IMR-90 (cell line): Measurements from ENCODE around the gene MCTP1. TPM values are rescaled to one million over a fixed set of nuclear protein-coding genes. Genes with fewer than 3 reads are reported as not detected.

Experiments used
- ATAC-seq: fragments of 200-7000 bp; cut with Tn5 transposase; 2 replicates; pipeline ENCODE4 v1.9.1; 2020; ENCODE audit warnings: low read depth, mild to moderate bottlenecking, moderate library complexity
- BruUV-seq: library from RNA; stranded (reverse); fragments of 400-500 nt; replicated peaks from 2 replicates; lab custom pipeline; 2021; lab: Mats Ljungman, UMichigan
- CTCF ChIA-PET: fragments of 300-600 bp; formaldehyde crosslinking; extraction: SDS; loops from one replicate; lab custom pipeline; 2021; ENCODE audit warnings: antibody characterized with exemption; lab: Yijun Ruan, JAX
- POLR2A ChIA-PET: fragments of 300-600 bp; sonication (Branson Sonifier 250); formaldehyde crosslinking; loops from one replicate; lab custom pipeline; 2022; ENCODE audit warnings: antibody characterized with exemption; ENCODE audit not compliant: unreplicated experiment; lab: Charles Lee
- DNase-seq: peaks from one replicate; pipeline ENCODE4 v3.0.0; 2013
- H2AFZ ChIP-seq: replicated peaks from 2 replicates; pipeline ENCODE3; 2013; ENCODE audit warnings: low read length, mild to moderate bottlenecking; ENCODE audit not compliant: poor library complexity
- H2AK5ac ChIP-seq: 2 replicates; pipeline ENCODE4 v1.6.1; 2013; ENCODE audit warnings: low read depth, low read length, inconsistent platforms
- H2AK9ac ChIP-seq: replicated peaks from 2 replicates; pipeline ENCODE3; 2013; ENCODE audit warnings: mild to moderate bottlenecking, low read depth, low read length, moderate library complexity; ENCODE audit not compliant: poor library complexity
- H2BK120ac ChIP-seq: 2 replicates; pipeline ENCODE4 v1.6.1; 2013; ENCODE audit warnings: low read depth, low read length, inconsistent platforms
- H2BK15ac ChIP-seq: 3 replicates; pipeline ENCODE4 v1.6.1; 2013; ENCODE audit warnings: low read depth, low read length, inconsistent platforms
- H2BK20ac ChIP-seq: 2 replicates; pipeline ENCODE4 v1.6.1; 2013; ENCODE audit warnings: low read depth, mild to moderate bottlenecking, inconsistent platforms, low read length, moderate library complexity
- H2BK5ac ChIP-seq: 2 replicates; pipeline ENCODE4 v1.6.1; 2013; ENCODE audit warnings: mild to moderate bottlenecking, low read depth, low read length, inconsistent platforms; ENCODE audit not compliant: poor library complexity, severe bottlenecking
- H3K14ac ChIP-seq: replicated peaks from 2 replicates; pipeline ENCODE4 v1.6.1; 2013; ENCODE audit warnings: low read depth, low read length, inconsistent platforms
- H3K18ac ChIP-seq: 2 replicates; pipeline ENCODE4 v1.6.1; 2013; ENCODE audit warnings: low read depth, low read length, control low read depth
- H3K23ac ChIP-seq: 2 replicates; pipeline ENCODE4 v1.6.1; 2013; ENCODE audit warnings: low read depth, low read length, inconsistent platforms
- H3K27ac ChIP-seq: 2 replicates; pipeline ENCODE4 v1.5.1; 2013; ENCODE audit warnings: mild to moderate bottlenecking, control low read depth, low read length; ENCODE audit not compliant: insufficient read depth
- H3K27me3 ChIP-seq: 2 replicates; pipeline ENCODE4 v1.6.1; 2013; ENCODE audit warnings: low read length; ENCODE audit not compliant: control insufficient read depth, insufficient read depth
- H3K36me3 ChIP-seq: 2 replicates; pipeline ENCODE4 v1.6.1; 2013; ENCODE audit warnings: low read length, mixed read lengths; ENCODE audit not compliant: control insufficient read depth, insufficient read depth
- H3K4ac ChIP-seq: 2 replicates; pipeline ENCODE4 v1.6.1; 2013; ENCODE audit warnings: low read depth, low read length, inconsistent platforms
- H3K4me1 ChIP-seq: 2 replicates; pipeline ENCODE4 v1.6.1; 2013; ENCODE audit warnings: low read length, mixed read lengths; ENCODE audit not compliant: control insufficient read depth, insufficient read depth
- H3K4me2 ChIP-seq: 2 replicates; pipeline ENCODE4 v1.6.1; 2013; ENCODE audit warnings: low read depth, mild to moderate bottlenecking, control low read depth, low read length, moderate library complexity
- H3K4me3 ChIP-seq: 2 replicates; pipeline ENCODE4 v1.5.1; 2013; ENCODE audit warnings: low read depth, mild to moderate bottlenecking, control low read depth, low read length, moderate library complexity; ENCODE audit not compliant: insufficient read depth
- H3K56ac ChIP-seq: 2 replicates; pipeline ENCODE4 v1.6.1; 2013; ENCODE audit warnings: low read length, inconsistent platforms; ENCODE audit not compliant: insufficient read depth; ENCODE audit errors: extremely low read depth
- H3K79me1 ChIP-seq, 2 experiments: 2 replicates each; pipeline ENCODE4 v1.6.1; 2013; ENCODE audit warnings: low read length in 2 of 2, inconsistent platforms in 1 of 2, low read depth in 1 of 2
- H3K9ac ChIP-seq: 2 replicates; pipeline ENCODE4 v1.6.1; 2013; ENCODE audit warnings: low read depth, low read length, control low read depth
- H3K9me1 ChIP-seq: 2 replicates; pipeline ENCODE4 v1.6.1; 2013; ENCODE audit warnings: low read length, inconsistent platforms; ENCODE audit not compliant: insufficient read depth
- H3K9me3 ChIP-seq: 2 replicates; pipeline ENCODE4 v1.6.1; 2013; ENCODE audit warnings: low read length; ENCODE audit not compliant: control insufficient read depth, insufficient read depth
- H4K20me1 ChIP-seq: 2 replicates; pipeline ENCODE4 v1.6.1; 2013; ENCODE audit warnings: low read length, inconsistent platforms; ENCODE audit not compliant: insufficient read depth
- H4K5ac ChIP-seq: 2 replicates; pipeline ENCODE4 v1.6.1; 2013; ENCODE audit warnings: mild to moderate bottlenecking, low read depth, low read length, control low read depth
- H4K8ac ChIP-seq, 2 experiments: 2 replicates each; pipeline ENCODE4 v1.6.1; 2013; ENCODE audit warnings: low read depth in 2 of 2, low read length in 2 of 2, control low read depth in 1 of 2, inconsistent platforms in 1 of 2
- H4K91ac ChIP-seq: 2 replicates; pipeline ENCODE4 v1.6.1; 2013; ENCODE audit warnings: low read depth, low read length, inconsistent platforms; ENCODE audit not compliant: insufficient read depth
- CEBPB ChIP-seq: IDR thresholded peaks from 2 replicates; pipeline ENCODE4 v1.6.1; 2012; ENCODE audit warnings: low read depth, low read length, improper control_type of control experiment
- CHD1 ChIP-seq: IDR thresholded peaks from 2 replicates; pipeline ENCODE4 v1.6.1; 2012; ENCODE audit warnings: low read depth, low read length, improper control_type of control experiment
- FOS ChIP-seq: fragments of 150-350 bp; IDR thresholded peaks from 2 replicates; pipeline ENCODE4 v1.6.1; 2016; ENCODE audit warnings: low read depth, low read length
- MAZ ChIP-seq: IDR thresholded peaks from 2 replicates; pipeline ENCODE4 v1.6.1; 2012; ENCODE audit warnings: low read depth, mild to moderate bottlenecking, low read length, improper control_type of control experiment, moderate library complexity, borderline replicate concordance
- MXI1 ChIP-seq: IDR thresholded peaks from 2 replicates; pipeline ENCODE4 v1.6.1; 2012; ENCODE audit warnings: low read depth, mild to moderate bottlenecking, low read length, moderate library complexity, borderline replicate concordance
- NFE2L2 ChIP-seq: fragments of 150-350 bp; IDR thresholded peaks from 2 replicates; pipeline ENCODE4 v1.6.1; 2016; ENCODE audit warnings: low read depth, mild to moderate bottlenecking, low read length
- POLR2A ChIP-seq: IDR thresholded peaks from 2 replicates; pipeline ENCODE4 v1.6.1; 2012; ENCODE audit warnings: mild to moderate bottlenecking, low read depth, low read length
- RAD21 ChIP-seq: IDR thresholded peaks from 2 replicates; pipeline ENCODE4 v1.6.1; 2012; ENCODE audit warnings: low read length, improper control_type of control experiment
- RCOR1 ChIP-seq: IDR thresholded peaks from 2 replicates; pipeline ENCODE4 v1.6.1; 2012; ENCODE audit warnings: mild to moderate bottlenecking, low read length, improper control_type of control experiment; ENCODE audit not compliant: insufficient replicate concordance
- SMC3 ChIP-seq: fragments of 150-350 bp; IDR thresholded peaks from 2 replicates; pipeline ENCODE4 v1.6.1; 2016; ENCODE audit warnings: low read depth, mild to moderate bottlenecking, antibody characterized with exemption, low read length, moderate library complexity
- WGBS, 2 experiments: methylation state at CpG; one replicate each; pipeline versions ENCODE4 v1.1.5 to v1.1.7; 2013; ENCODE audit warnings: missing lambda C conversion rate in 2 of 2; ENCODE audit not compliant: insufficient read length in 1 of 2; ENCODE audit errors: extremely low coverage in 2 of 2; 5-methylcytosine and 5-hydroxymethylcytosine counted together
- dilution Hi-C: fragments of 300-500 bp; cut with HindIII; formaldehyde crosslinking; loops from one replicate; pipeline ENCODE4 v1.14.3; 2018; ENCODE audit warnings: low sequenced_read_pairs; ENCODE audit not compliant: unreplicated experiment
- in situ Hi-C: fragments of 300-500 bp; cut with MboI; formaldehyde crosslinking; loops from 3 replicates; pipeline ENCODE4 v1.14.3; 2019; ENCODE audit warnings: low sequenced_read_pairs, inconsistent platforms, mixed read lengths
- intact Hi-C: fragments of 100-400 bp; cut with micrococcal nuclease; formaldehyde crosslinking; loops from 2 replicates; pipeline ENCODE4 v1.10.0; 2022
- polyA plus RNA-seq, 3 experiments: library from polyadenylated mRNA; depleted of rRNA; stranded (reverse); fragments of >200 nt; gene quantifications; 2 replicates each; pipeline ENCODE4 v1.2.3, GENCODE V29; 2012; ENCODE audit warnings: low replicate concordance in 1 of 3
- total RNA-seq: library from RNA; depleted of rRNA; stranded (reverse); fragments of >200 nt; gene quantifications from 2 replicates; pipeline ENCODE4 v1.2.3, GENCODE V29; 2012
- TF ChIP-seq, protein P1 (sequence below): fragments of 150-350 bp; IDR thresholded peaks from 2 replicates; pipeline ENCODE4 v1.6.1; 2016; ENCODE audit warnings: low read depth, mild to moderate bottlenecking, low read length, moderate library complexity, borderline replicate concordance
- TF ChIP-seq, protein P2 (sequence below): fragments of 150-350 bp; IDR thresholded peaks from 2 replicates; pipeline ENCODE4 v1.6.1; 2017; ENCODE audit warnings: mild to moderate bottlenecking, antibody characterized with exemption, low read length, low read depth
- TF ChIP-seq, protein P3 (sequence below): conservative IDR thresholded peaks from 2 replicates; pipeline ENCODE4 v1.5.1; 2012; ENCODE audit warnings: mild to moderate bottlenecking, low read depth, low read length, improper control_type of control experiment

Gene MCTP1
- total and polyA plus RNA-seq, 2 of the 4 experiments (the other 2 are of a cell fraction) = 0.21 TPM; not detected in 1

DNA sequence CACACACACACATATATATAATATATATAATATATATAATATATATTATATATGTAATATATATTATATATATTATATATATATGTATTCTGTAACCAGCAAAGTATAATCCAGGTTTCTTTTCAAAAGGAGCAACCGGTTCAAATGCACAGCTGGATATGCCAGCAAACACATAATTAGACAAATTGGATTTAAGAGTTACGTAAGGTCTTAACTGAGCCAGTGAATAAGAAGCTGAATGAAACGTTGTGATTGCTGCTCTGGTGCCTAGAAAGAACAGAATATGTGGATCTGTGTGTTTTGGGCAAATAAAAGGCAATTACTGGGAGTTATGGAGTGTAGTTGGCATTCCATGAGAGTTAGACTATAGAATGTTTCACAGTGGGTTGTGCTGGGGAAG is 488.3 kb downstream of the MCTP1 start:
- no peak overlapping the region for H3K23ac ChIP-seq
- no peak overlapping the region for H2BK5ac ChIP-seq
- no peak overlapping the region for H4K5ac ChIP-seq
- H3K9me3 ChIP-seq = no peaks in the 10 kb centered on the region
- no peak overlapping the region for H2AFZ ChIP-seq
- CTCF ChIA-PET = no interaction called here
- no peak overlapping the region for H4K8ac ChIP-seq
- no peak overlapping the region for H2AK9ac ChIP-seq
- no peak overlapping the region for H3K4ac ChIP-seq
- peaks cover 6% of the 10 kb centered on the region; the same call in 1 of the 2 replicates for H3K4me1 ChIP-seq
- POLR2A ChIA-PET = no interaction called here
- no peaks in the 10 kb centered on the region for H3K36me3 ChIP-seq
- intact Hi-C loops (no loop called here), in situ Hi-C loops (no loop called here), dilution Hi-C loops (no loop called here)
- no peak overlapping the region for H4K91ac ChIP-seq
- H3K14ac ChIP-seq = no peak overlapping the region
- H3K27ac ChIP-seq = no peak overlapping the region
- H2BK20ac ChIP-seq = no peak overlapping the region
- ATAC-seq (no peak), DNase-seq (no peak)
- no peak overlapping the region for H2AK5ac ChIP-seq
- BruUV-seq = no TSS peak
- H3K4me3 ChIP-seq = no peak overlapping the region
- no peak overlapping the region for H3K9ac ChIP-seq
- H3K18ac ChIP-seq = no peak overlapping the region
- H3K56ac ChIP-seq = no peak overlapping the region
- no peaks in the 10 kb centered on the region for H4K20me1 ChIP-seq
- WGBS, 2 experiments = 0% methylated on average over 1 of the region's 3 CpGs; no CpG with 5 or more reads in 1 of the 2 experiments
- H2BK120ac ChIP-seq = no peak overlapping the region
- peaks cover 7% of the 10 kb centered on the region for H3K9me1 ChIP-seq
- H3K79me1 ChIP-seq = no peaks in the 10 kb centered on the region
- no peak for TF ChIP-seq RAD21
- no peak for TF ChIP-seq CEBPB
- no peak for TF ChIP-seq RCOR1
- TF ChIP-seq, protein P1, sequence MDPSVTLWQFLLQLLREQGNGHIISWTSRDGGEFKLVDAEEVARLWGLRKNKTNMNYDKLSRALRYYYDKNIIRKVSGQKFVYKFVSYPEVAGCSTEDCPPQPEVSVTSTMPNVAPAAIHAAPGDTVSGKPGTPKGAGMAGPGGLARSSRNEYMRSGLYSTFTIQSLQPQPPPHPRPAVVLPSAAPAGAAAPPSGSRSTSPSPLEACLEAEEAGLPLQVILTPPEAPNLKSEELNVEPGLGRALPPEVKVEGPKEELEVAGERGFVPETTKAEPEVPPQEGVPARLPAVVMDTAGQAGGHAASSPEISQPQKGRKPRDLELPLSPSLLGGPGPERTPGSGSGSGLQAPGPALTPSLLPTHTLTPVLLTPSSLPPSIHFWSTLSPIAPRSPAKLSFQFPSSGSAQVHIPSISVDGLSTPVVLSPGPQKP = no peak
- no peak for TF ChIP-seq MAZ
- no peak for TF ChIP-seq POLR2A
- TF ChIP-seq, protein P2, sequence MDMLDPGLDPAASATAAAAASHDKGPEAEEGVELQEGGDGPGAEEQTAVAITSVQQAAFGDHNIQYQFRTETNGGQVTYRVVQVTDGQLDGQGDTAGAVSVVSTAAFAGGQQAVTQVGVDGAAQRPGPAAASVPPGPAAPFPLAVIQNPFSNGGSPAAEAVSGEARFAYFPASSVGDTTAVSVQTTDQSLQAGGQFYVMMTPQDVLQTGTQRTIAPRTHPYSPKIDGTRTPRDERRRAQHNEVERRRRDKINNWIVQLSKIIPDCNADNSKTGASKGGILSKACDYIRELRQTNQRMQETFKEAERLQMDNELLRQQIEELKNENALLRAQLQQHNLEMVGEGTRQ = no peak
- TF ChIP-seq MXI1 = no peak
- TF ChIP-seq NFE2L2 = no peak
- no peak for TF ChIP-seq CHD1
- no peak for TF ChIP-seq SMC3
- TF ChIP-seq, protein P3, sequence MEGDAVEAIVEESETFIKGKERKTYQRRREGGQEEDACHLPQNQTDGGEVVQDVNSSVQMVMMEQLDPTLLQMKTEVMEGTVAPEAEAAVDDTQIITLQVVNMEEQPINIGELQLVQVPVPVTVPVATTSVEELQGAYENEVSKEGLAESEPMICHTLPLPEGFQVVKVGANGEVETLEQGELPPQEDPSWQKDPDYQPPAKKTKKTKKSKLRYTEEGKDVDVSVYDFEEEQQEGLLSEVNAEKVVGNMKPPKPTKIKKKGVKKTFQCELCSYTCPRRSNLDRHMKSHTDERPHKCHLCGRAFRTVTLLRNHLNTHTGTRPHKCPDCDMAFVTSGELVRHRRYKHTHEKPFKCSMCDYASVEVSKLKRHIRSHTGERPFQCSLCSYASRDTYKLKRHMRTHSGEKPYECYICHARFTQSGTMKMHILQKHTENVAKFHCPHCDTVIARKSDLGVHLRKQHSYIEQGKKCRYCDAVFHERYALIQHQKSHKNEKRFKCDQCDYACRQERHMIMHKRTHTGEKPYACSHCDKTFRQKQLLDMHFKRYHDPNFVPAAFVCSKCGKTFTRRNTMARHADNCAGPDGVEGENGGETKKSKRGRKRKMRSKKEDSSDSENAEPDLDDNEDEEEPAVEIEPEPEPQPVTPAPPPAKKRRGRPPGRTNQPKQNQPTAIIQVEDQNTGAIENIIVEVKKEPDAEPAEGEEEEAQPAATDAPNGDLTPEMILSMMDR = no peak
- no peak for TF ChIP-seq FOS
- H3K4me2 ChIP-seq = no peak overlapping the region
- no peak overlapping the region for H2BK15ac ChIP-seq
- H3K27me3 ChIP-seq = no peaks in the 10 kb centered on the region
